Lung (tissue), 12 donors: ENCODE measurements around the gene AUTS2. TPM values are rescaled to one million over a fixed set of nuclear protein-coding genes. Genes with fewer than 3 reads are reported as not detected.

ENCODE experiments used
- ATAC-seq: fragments of 200-7000 bp; cut with Tn5 transposase; one replicate; pipeline ENCODE4 v1.9.1; 2020; ENCODE audit warnings: moderate number of reproducible peaks; ENCODE audit not compliant: insufficient read depth, low FRiP score
- DNase-seq, 3 donors: peaks; one replicate each; pipeline ENCODE4 v3.0.0-alpha.2; 2013 to 2017
- H3K27ac ChIP-seq, 2 donors: one replicate each; pipeline ENCODE4 v1.5.1; 2013; ENCODE audit warnings: mild to moderate bottlenecking in 2 of 2, moderate library complexity in 2 of 2, control low read depth in 1 of 2, inconsistent platforms in 1 of 2, low read depth in 1 of 2, low read length in 1 of 2
- H3K27me3 ChIP-seq, 3 donors: one replicate each; pipeline ENCODE4 v1.5.1; 2013; ENCODE audit warnings: low read length in 2 of 3; ENCODE audit not compliant: control insufficient read depth in 3 of 3, insufficient read depth in 3 of 3
- H3K36me3 ChIP-seq, 4 donors: one replicate each; pipeline ENCODE4 v1.5.1; 2013; ENCODE audit warnings: low read length in 4 of 4, mild to moderate bottlenecking in 1 of 4, moderate library complexity in 1 of 4; ENCODE audit not compliant: control insufficient read depth in 4 of 4, insufficient read depth in 4 of 4
- H3K4me1 ChIP-seq, 5 donors: one replicate each; pipeline ENCODE4 v1.5.1; 2013; ENCODE audit warnings: low read length in 5 of 5, mild to moderate bottlenecking in 2 of 5, moderate library complexity in 1 of 5; ENCODE audit not compliant: control insufficient read depth in 5 of 5, insufficient read depth in 5 of 5
- H3K4me3 ChIP-seq: one replicate; pipeline ENCODE4 v1.5.1; 2013; ENCODE audit warnings: mild to moderate bottlenecking, control low read depth, moderate library complexity
- H3K9ac ChIP-seq, 2 donors: one replicate each; pipeline ENCODE4 v1.5.1; 2013; ENCODE audit warnings: low read length in 2 of 2, control low read depth in 1 of 2; ENCODE audit not compliant: insufficient read depth in 1 of 2
- H3K9me3 ChIP-seq, 4 donors: one replicate each; pipeline ENCODE4 v1.5.1; 2013; ENCODE audit warnings: low read length in 3 of 4, mild to moderate bottlenecking in 1 of 4, moderate library complexity in 1 of 4; ENCODE audit not compliant: control insufficient read depth in 4 of 4, insufficient read depth in 3 of 4
- CTCF ChIP-seq: IDR thresholded peaks from 2 replicates; pipeline ENCODE4 v1.5.1; 2012; ENCODE audit warnings: mild to moderate bottlenecking; ENCODE audit errors: control extremely low read depth, extremely low read depth
- WGBS, 2 donors: extraction: QIAGEN DNeasy Blood & Tissue Kit; methylation state at CpG; one replicate each; pipeline ENCODE4 v1.1.7; 2013; 5-methylcytosine and 5-hydroxymethylcytosine counted together
- polyA plus RNA-seq, 2 donors: library from polyadenylated mRNA; stranded (reverse); fragments of 200-250 nt; gene quantifications; one replicate each; pipeline ENCODE4 v1.2.1, GENCODE V29; 2013
- total RNA-seq, 2 donors: library from RNA; depleted of rRNA in 1 of 2; stranded (reverse); fragments of >200 nt in 1 of 2; gene quantifications; one replicate each; pipeline ENCODE4 v1.2.1, GENCODE V29; 2014 to 2021
- donor health status: control.
- donor health status: control.
- donor health status: Bipolar disorder and iron deficiency.
- donor health status: healthy.
- donor health status: DM: yes; HTN: yes; CAD: no.

The AUTS2 gene
- total and polyA plus RNA-seq, 4 donors = 11.8 to 115 (median 40.6) TPM

GRCh38 chr7:69746383-69746782 is 148.1 kb downstream of the AUTS2 start:
- H3K27me3 ChIP-seq = no peaks in the 10 kb centered on the region
- WGBS, 2 donors = 68 to 87% methylated on average over 3 of the region's 3 CpGs
- no peak for DNase-seq
- peak; percentile 40 for ATAC-seq
- peaks cover 0 to 26% (median 0%) of the 10 kb centered on the region in 5 donors for H3K4me1 ChIP-seq
- no peak for TF ChIP-seq CTCF
- H3K27ac ChIP-seq = no peak overlapping the region
- H3K4me3 ChIP-seq = no peak overlapping the region
- H3K9me3 ChIP-seq = peaks cover 0 to 2% (median 0%) of the 10 kb centered on the region in 4 donors
- H3K9ac ChIP-seq = no peak overlapping the region
- H3K36me3 ChIP-seq = no peaks in the 10 kb centered on the region

- no peak for TF ChIP-seq CTCF
- peaks cover 0 to 29% (median 0%) of the 10 kb centered on the region in 5 donors for H3K4me1 ChIP-seq
- H3K9ac ChIP-seq = no peak overlapping the region
- WGBS, 2 donors = 94 to 97% methylated on average over 2 of the region's 2 CpGs
- H3K36me3 ChIP-seq = no peaks in the 10 kb centered on the region
- DNase-seq (no peak), ATAC-seq (no peak)
- H3K27ac ChIP-seq = no peak overlapping the region
- H3K4me3 ChIP-seq = no peak overlapping the region
- peaks cover 0 to 2% (median 0%) of the 10 kb centered on the region in 4 donors for H3K9me3 ChIP-seq
- no peaks in the 10 kb centered on the region for H3K27me3 ChIP-seq
These were observed 148.9 kb downstream of the AUTS2 start for GRCh38 chr7:69747144-69747543.

GRCh38 chr7:69748530-69748929 is 150.3 kb downstream of the AUTS2 start:
- Histone ChIP-seq H3K4me3 (no peak overlapping the region), H3K27ac (no peak overlapping the region), H3K9me3 (peaks cover 0 to 2% (median 0%) of the 10 kb centered on the region in 4 donors), H3K36me3 (no peaks in the 10 kb centered on the region), H3K9ac (no peak overlapping the region), H3K4me1 (peaks cover 0 to 30% (median 5%) of the 10 kb centered on the region in 5 donors), H3K27me3 (no peaks in the 10 kb centered on the region)
- TF ChIP-seq CTCF = no peak
- DNase-seq (no peak), ATAC-seq (no peak)

- peak in 2 of 3 donors; percentile 33 to 40 for DNase-seq
- Histone ChIP-seq H3K4me1 (peaks cover 0 to 21% (median 5%) of the 10 kb centered on the region in 5 donors), H3K4me3 (no peak overlapping the region), H3K9ac (no peak overlapping the region), H3K9me3 (peaks cover 0 to 2% (median 0%) of the 10 kb centered on the region in 4 donors), H3K27ac (no peak overlapping the region), H3K27me3 (no peaks in the 10 kb centered on the region), H3K36me3 (no peaks in the 10 kb centered on the region)
- WGBS, 2 donors = 73 to 82% methylated on average over 7 of the region's 7 CpGs
- TF ChIP-seq CTCF = no peak
- ATAC-seq = no peak
These were observed 151.2 kb downstream of the AUTS2 start for GRCh38 chr7:69749372-69749979.
